Heart left ventricle (tissue), 13 donors: ENCODE results near the gene CR2.

Source experiments
- CTCF ChIP-seq, 12 donors: fragments of 200-600 bp; sonication (generic) in 4 of 12; IDR thresholded peaks; one replicate each; pipeline versions ENCODE4 v1.5.0 to v1.8.0; 2018 to 2022; ENCODE audit warnings: antibody characterized with exemption in 12 of 12, mild to moderate bottlenecking in 5 of 12
- POLR2A ChIP-seq, 2 donors: fragments of 450-650 bp; IDR thresholded peaks; one replicate each; pipeline ENCODE4 v1.6.1; 2017; ENCODE audit warnings: antibody characterized with exemption in 2 of 2, mild to moderate bottlenecking in 2 of 2, moderate library complexity in 2 of 2
- donor health status: ischemic (EF 13 %, LVEDD 7.1; RV severe dilation, severe dysfunction).
- donor health status: DM: no; HTN: yes; CAD: no.
- donor health status: DM: no; HTN: no; CAD: no.
- donor health status: ischemic (EF 25% LVEDD 6.9; RV normal size, moderate dysfunction).
- donor health status: ischemic (EF 25% LVEDD 5.7; RV mildly dilated, moderate dysfunction).
- donor health status: ischemic (EF 35%, LVEDD 5.7; RV mildly dilated, moderate dysfunction).
- donor health status: nonischemic (EF 11% LVEDD 7.7; RV severe dilation, severe dysfunction).
- donor health status: DM: yes; HTN: yes; CAD: no.
- donor health status: PGD.
- donor health status: ischemic (EF 29% LVEDD 5.4; RV normal size, mild dysfunction).
- donor health status: nonischemic (EF 23%, LVEDD 6.1; RV moderate dilation, normal function).

GRCh38 chr1:207418351-207418750 lies 35.8 kb upstream of the CR2 start:
- no peak for TF ChIP-seq CTCF (IDR thresholded peaks at IDR 0.05)
- no peak for TF ChIP-seq POLR2A (IDR thresholded peaks at IDR 0.05)
